Fibroblast of villous mesenchyme (primary cell): ENCODE data around the gene PACS1. TPM values are rescaled to one million over a fixed set of nuclear protein-coding genes. Genes with fewer than 3 reads are reported as not detected.

ENCODE experiments used
- DNase-seq: peaks from one replicate; pipeline ENCODE4 v3.0.0-alpha.2; 2010; ENCODE audit warnings: low read depth
- H3K4me3 ChIP-seq: 2 replicates; pipeline ENCODE4 v1.5.1; 2011; ENCODE audit warnings: low read depth, mild to moderate bottlenecking, low read length
- total RNA-seq: library from RNA; depleted of rRNA; stranded (reverse); fragments of >200 nt; gene quantifications from 2 replicates; pipeline ENCODE4 v1.2.3, GENCODE V29; 2012
- TF ChIP-seq, protein P1 (sequence below): IDR thresholded peaks from 2 replicates; pipeline ENCODE4 v1.5.1; 2012; ENCODE audit warnings: low read depth, mild to moderate bottlenecking, low read length; ENCODE audit not compliant: insufficient read depth

PACS1 gene
- total RNA-seq, 1 donor: 36.7 TPM

DNA sequence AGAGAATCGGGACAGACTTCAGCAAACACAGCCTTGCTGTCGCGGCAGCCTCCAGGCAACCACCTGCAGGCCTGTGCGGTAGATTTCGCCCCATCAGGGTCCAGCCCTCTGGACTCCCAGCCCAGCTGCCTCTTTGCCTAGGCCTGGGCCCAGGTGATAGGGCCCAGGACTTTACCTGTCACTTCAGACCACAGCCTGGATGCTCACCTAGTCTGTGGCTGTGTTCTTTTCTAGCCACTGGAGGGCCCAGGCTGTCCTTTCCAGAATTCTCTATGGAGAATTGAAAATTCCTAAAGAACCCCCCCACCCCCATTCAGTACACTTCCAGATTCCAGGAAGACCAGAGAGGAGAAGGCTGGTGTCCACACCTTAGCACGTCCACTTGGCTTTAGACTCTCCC lies 167.8 kb downstream of the PACS1 start:
- TF ChIP-seq, protein P1, sequence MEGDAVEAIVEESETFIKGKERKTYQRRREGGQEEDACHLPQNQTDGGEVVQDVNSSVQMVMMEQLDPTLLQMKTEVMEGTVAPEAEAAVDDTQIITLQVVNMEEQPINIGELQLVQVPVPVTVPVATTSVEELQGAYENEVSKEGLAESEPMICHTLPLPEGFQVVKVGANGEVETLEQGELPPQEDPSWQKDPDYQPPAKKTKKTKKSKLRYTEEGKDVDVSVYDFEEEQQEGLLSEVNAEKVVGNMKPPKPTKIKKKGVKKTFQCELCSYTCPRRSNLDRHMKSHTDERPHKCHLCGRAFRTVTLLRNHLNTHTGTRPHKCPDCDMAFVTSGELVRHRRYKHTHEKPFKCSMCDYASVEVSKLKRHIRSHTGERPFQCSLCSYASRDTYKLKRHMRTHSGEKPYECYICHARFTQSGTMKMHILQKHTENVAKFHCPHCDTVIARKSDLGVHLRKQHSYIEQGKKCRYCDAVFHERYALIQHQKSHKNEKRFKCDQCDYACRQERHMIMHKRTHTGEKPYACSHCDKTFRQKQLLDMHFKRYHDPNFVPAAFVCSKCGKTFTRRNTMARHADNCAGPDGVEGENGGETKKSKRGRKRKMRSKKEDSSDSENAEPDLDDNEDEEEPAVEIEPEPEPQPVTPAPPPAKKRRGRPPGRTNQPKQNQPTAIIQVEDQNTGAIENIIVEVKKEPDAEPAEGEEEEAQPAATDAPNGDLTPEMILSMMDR: no peak
- H3K4me3 ChIP-seq: no peak overlapping the region
- DNase-seq: no peak

DNA sequence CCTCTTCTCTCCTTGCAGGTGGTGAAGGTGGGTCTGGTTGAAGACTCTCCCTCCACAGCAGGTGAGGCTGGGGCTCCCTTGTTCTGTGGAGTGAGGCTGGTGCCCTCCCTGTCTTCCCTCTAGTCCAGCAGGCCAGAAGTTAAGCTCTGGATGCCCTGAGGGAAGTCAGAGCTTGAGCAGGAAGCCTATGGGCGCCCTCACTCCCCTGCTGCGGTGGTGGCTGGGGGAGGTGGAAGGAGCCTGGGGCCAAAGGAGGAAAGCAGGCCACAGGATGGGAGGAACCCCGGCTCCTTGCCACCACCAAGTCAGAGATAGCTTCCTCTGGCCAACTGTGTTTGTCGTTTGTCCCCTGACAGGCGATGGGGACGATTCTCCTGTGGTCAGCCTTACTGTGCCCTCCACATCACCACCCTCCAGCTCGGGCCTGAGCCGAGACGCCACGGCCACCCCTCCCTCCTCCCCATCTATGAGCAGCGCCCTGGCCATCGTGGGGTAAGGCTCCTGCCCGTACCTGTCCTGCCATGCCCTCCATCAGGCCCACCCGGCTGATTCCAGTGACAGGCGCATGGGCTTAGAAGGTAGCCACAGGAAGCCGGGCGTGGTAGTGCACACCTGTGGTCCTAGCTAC lies 168.8 kb downstream of the PACS1 start:
- DNase-seq: no peak
- TF ChIP-seq, protein P1: no peak

DNA sequence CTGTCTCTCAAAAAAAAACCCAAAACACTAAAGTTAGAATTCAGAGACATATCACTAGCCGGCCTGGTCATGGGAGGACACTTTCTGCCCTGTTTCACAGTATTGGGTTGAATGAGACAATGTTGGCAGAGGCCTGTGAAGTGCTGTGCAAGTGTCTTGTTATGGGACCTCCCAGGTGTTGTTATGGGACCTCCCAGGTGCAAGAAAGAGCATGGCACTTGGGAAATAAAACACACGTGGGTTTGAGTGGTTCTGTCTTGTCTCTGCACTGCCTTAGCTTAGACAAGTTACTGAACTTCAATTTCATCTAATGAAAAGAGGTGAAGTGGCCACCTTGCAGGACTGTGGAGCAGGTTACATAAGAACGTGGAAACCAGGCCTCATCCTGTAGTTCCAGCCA lies 169.4 kb downstream of the PACS1 start:
- H3K4me3 ChIP-seq: no peak overlapping the region
- no peak for DNase-seq
- TF ChIP-seq, protein P1: no peak

More for the DNA sequence above, 168.8 kb downstream of the PACS1 start:
- no peak overlapping the region for H3K4me3 ChIP-seq

DNA sequence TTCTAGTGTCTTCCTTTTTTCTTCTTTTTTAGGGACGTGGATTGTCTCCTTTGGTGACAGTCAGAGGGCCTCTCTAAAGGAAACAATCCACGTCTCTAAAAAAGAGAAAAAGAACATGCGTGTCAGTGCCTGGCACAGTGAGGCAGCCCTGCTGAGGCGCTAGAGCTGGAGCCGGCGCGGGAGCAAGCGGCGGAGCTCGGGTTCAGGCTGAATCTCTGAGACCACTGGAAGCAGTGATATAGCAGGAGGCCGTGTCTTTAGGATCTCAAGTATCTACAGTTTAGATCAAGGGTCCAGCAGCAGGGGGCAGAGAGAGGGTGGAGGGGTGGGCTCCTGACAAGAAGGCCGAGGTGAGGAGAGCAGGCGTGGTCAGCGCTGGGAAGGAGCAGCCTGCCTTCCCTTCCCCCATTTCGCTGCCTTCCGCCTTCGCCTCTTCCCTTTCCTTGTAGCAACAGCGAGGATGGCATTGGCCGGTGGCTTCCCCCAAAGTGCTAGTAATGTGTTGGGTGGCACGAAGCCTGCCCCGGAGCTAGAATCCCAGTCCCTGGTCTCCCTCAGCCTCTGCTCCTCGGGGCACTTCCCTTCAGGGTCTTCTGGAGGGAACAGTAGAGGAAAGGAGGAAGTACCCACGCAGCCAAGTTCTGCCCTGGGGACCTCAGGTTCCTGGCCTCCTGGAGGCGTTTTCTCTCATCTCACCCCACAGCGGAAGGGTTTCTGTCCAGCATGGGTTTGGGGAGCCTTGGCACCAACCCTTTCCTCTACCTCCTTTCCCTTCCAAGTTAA lies 170.1 kb downstream of the PACS1 start:
- H3K4me3 ChIP-seq: no peak overlapping the region
- DNase-seq: no peak
- TF ChIP-seq, protein P1: no peak

DNA sequence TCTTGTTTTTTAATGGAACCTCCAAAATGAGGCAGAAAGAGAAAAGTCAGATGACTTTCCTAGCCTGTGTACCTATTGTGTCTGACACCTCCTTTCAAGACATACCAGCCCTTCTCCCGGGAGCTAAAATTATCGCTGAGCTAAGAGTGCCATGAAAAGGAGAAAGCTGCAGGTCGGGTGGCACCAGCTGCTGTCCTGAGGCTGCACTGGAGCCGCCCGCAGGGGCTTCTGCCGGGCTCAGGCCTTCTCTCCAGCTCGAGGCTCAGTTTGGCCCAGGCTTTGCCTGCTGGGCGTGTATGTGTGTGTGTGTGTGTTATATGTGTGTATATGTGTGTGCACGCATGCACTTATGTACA lies 170.7 kb downstream of the PACS1 start:
- no peak overlapping the region for H3K4me3 ChIP-seq
- TF ChIP-seq, protein P1: no peak
- DNase-seq: no peak

DNA sequence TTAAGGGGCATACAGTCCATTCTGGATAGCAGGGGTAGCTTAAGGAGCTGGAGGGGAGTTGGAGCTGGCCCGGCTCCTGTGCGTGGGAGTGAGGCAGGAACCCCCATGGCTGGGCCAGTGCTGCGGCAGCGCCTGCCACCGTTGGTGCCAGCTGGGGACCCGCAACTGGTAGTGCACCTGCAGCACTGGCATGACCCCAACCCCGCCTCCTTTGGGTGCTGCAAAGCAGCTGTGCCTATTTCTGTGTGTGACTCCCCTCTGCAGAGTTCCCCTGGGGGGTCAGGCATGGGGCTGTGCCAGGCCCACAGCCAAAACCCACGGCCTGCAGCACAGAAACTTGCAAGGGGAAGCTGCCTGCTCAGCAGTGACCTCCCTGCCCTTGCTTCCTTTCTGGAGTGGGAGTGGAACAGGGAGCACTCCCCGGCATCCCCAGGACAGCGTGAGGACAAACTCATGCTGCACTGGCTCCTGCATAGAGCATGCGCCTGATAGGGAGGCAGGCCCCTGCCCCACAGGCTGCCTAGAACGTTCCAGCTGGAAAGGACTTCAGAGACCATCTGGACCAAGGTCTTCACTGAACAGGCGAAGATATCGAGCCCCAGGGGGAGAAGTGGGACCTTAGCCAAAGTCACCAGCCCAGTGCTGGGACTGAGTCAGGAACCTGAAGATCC lies 172.2 kb downstream of the PACS1 start:
- no peak for DNase-seq
- no peak overlapping the region for H3K4me3 ChIP-seq
- TF ChIP-seq, protein P1: no peak
